Astrocyte (in vitro differentiated cells and primary cell): ENCODE results near the gene TNFSF8. TPM values are rescaled to one million over a fixed set of nuclear protein-coding genes. Genes with fewer than 3 reads are reported as not detected.

ENCODE experiments used
- DNase-seq: peaks from one replicate; pipeline ENCODE4 v3.0.0-alpha.2; 2010; ENCODE audit warnings: low read depth
- FAIRE-seq: peaks from 2 replicates; lab custom pipeline; 2011; peaks lifted over from hg19 to GRCh38; lab: Jason Lieb, UNC
- H2AFZ ChIP-seq: 2 replicates; pipeline ENCODE4 v1.6.0; 2012; ENCODE audit warnings: low read depth, low read length, inconsistent platforms
- H3K27ac ChIP-seq: 2 replicates; pipeline ENCODE4 v1.5.1; 2011; ENCODE audit warnings: low read depth, low read length, inconsistent platforms
- H3K27me3 ChIP-seq: 2 replicates; pipeline ENCODE4 v1.6.0; 2011; ENCODE audit warnings: low read length, inconsistent platforms; ENCODE audit not compliant: insufficient read depth
- H3K36me3 ChIP-seq: 2 replicates; pipeline ENCODE4 v1.5.1; 2011; ENCODE audit warnings: low read length, inconsistent platforms; ENCODE audit not compliant: insufficient read depth
- H3K4me1 ChIP-seq: 2 replicates; pipeline ENCODE4 v1.5.1; 2011; ENCODE audit warnings: low read length, inconsistent platforms; ENCODE audit not compliant: insufficient read depth
- H3K4me2 ChIP-seq: 2 replicates; pipeline ENCODE4 v1.6.0; 2012; ENCODE audit warnings: low read length, inconsistent platforms
- H3K4me3 ChIP-seq: 2 replicates; pipeline ENCODE4 v1.5.1; 2011; ENCODE audit warnings: low read depth, mild to moderate bottlenecking, low read length, inconsistent platforms; ENCODE audit not compliant: insufficient read depth
- H3K79me2 ChIP-seq: 2 replicates; pipeline ENCODE4 v1.6.0; 2012; ENCODE audit warnings: mild to moderate bottlenecking, low read length, inconsistent platforms; ENCODE audit not compliant: insufficient read depth
- H3K9ac ChIP-seq: 2 replicates; pipeline ENCODE4 v1.6.0; 2012; ENCODE audit warnings: mild to moderate bottlenecking, low read length, inconsistent platforms
- H3K9me3 ChIP-seq: 2 replicates; pipeline ENCODE4 v1.5.1; 2012; ENCODE audit warnings: low read depth, mild to moderate bottlenecking, low read length, inconsistent platforms; ENCODE audit not compliant: insufficient read depth
- H4K20me1 ChIP-seq: 2 replicates; pipeline ENCODE4 v1.6.0; 2012; ENCODE audit warnings: low read length, inconsistent platforms; ENCODE audit not compliant: insufficient read depth
- H3K27ac Mint-ChIP-seq: one replicate; pipeline ENCODE4 v1.8.0; 2021; ENCODE audit warnings: mild to moderate bottlenecking, mixed read lengths; ENCODE audit not compliant: unreplicated experiment
- H3K27me3 Mint-ChIP-seq: one replicate; pipeline ENCODE4 v1.8.0; 2021; ENCODE audit warnings: low read depth, mixed read lengths; ENCODE audit not compliant: unreplicated experiment
- H3K36me3 Mint-ChIP-seq: one replicate; pipeline ENCODE4 v1.8.0; 2021; ENCODE audit warnings: low read depth, mixed read lengths; ENCODE audit not compliant: unreplicated experiment
- H3K4me1 Mint-ChIP-seq: one replicate; pipeline ENCODE4 v1.8.0; 2021; ENCODE audit warnings: low read depth, mixed read lengths; ENCODE audit not compliant: unreplicated experiment
- H3K4me3 Mint-ChIP-seq: one replicate; pipeline ENCODE4 v1.8.0; 2021; ENCODE audit warnings: mild to moderate bottlenecking, moderate library complexity, mixed read lengths; ENCODE audit not compliant: unreplicated experiment
- H3K9me3 Mint-ChIP-seq: one replicate; pipeline ENCODE4 v1.8.0; 2021; ENCODE audit warnings: mild to moderate bottlenecking, mixed read lengths; ENCODE audit not compliant: unreplicated experiment
- EZH2 ChIP-seq: IDR thresholded peaks from 2 replicates; pipeline ENCODE4 v1.6.1; 2012; ENCODE audit warnings: mild to moderate bottlenecking, low read length, inconsistent platforms; ENCODE audit not compliant: insufficient read depth
- total RNA-seq: library from RNA; stranded (reverse); gene quantifications from 2 replicates; pipeline ENCODE4 v1.2.1, GENCODE V29; 2021
- TF ChIP-seq, protein P1 (sequence below): IDR thresholded peaks from 2 replicates; pipeline ENCODE4 v1.5.1; 2011; ENCODE audit warnings: low read depth, mild to moderate bottlenecking, inconsistent platforms, low read length, moderate library complexity; ENCODE audit not compliant: insufficient read depth

Gene TNFSF8
- total RNA-seq, 1 donor from 2014 or later: not detected

GRCh38 chr9:114958844-114959235, 28.4 kb upstream of the TNFSF8 start:
- Mint-ChIP-seq H3K4me3 (no peak overlapping the region), H3K4me1 (peaks cover 3% of the 10 kb centered on the region), H3K27ac (no peak overlapping the region), H3K36me3 (peaks cover 7% of the 10 kb centered on the region), H3K27me3 (peaks cover 6% of the 10 kb centered on the region), H3K9me3 (peaks cover 29% of the 10 kb centered on the region)
- Histone ChIP-seq H3K4me3 (no peak overlapping the region), H3K9me3 (no peaks in the 10 kb centered on the region), H3K4me2 (no peak overlapping the region), H3K79me2 (no peaks in the 10 kb centered on the region), H3K36me3 (no peaks in the 10 kb centered on the region), H3K4me1 (peaks cover 3% of the 10 kb centered on the region), H4K20me1 (no peaks in the 10 kb centered on the region), H3K27me3 (no peaks in the 10 kb centered on the region), H2AFZ (no peak overlapping the region), H3K27ac (no peak overlapping the region), H3K9ac (no peak overlapping the region)
- TF ChIP-seq, protein P1, sequence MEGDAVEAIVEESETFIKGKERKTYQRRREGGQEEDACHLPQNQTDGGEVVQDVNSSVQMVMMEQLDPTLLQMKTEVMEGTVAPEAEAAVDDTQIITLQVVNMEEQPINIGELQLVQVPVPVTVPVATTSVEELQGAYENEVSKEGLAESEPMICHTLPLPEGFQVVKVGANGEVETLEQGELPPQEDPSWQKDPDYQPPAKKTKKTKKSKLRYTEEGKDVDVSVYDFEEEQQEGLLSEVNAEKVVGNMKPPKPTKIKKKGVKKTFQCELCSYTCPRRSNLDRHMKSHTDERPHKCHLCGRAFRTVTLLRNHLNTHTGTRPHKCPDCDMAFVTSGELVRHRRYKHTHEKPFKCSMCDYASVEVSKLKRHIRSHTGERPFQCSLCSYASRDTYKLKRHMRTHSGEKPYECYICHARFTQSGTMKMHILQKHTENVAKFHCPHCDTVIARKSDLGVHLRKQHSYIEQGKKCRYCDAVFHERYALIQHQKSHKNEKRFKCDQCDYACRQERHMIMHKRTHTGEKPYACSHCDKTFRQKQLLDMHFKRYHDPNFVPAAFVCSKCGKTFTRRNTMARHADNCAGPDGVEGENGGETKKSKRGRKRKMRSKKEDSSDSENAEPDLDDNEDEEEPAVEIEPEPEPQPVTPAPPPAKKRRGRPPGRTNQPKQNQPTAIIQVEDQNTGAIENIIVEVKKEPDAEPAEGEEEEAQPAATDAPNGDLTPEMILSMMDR: no peak
- no peak for TF ChIP-seq EZH2
- FAIRE-seq: no peak
- DNase-seq: no peak

GRCh38 chr9:114958021-114958843, 27.8 kb upstream of the TNFSF8 start:
- Histone ChIP-seq H3K4me2 (no peak overlapping the region), H3K27ac (no peak overlapping the region), H3K9ac (no peak overlapping the region), H2AFZ (no peak overlapping the region), H3K79me2 (no peaks in the 10 kb centered on the region), H3K36me3 (no peaks in the 10 kb centered on the region), H4K20me1 (no peaks in the 10 kb centered on the region), H3K4me1 (peaks cover 7% of the 10 kb centered on the region), H3K4me3 (no peak overlapping the region), H3K9me3 (no peaks in the 10 kb centered on the region), H3K27me3 (no peaks in the 10 kb centered on the region)
- no peak for TF ChIP-seq EZH2
- TF ChIP-seq, protein P1: no peak
- Mint-ChIP-seq H3K27ac (no peak overlapping the region), H3K4me3 (no peak overlapping the region), H3K9me3 (peaks cover 29% of the 10 kb centered on the region), H3K27me3 (peaks cover 6% of the 10 kb centered on the region), H3K4me1 (peaks cover 5% of the 10 kb centered on the region), H3K36me3 (peaks cover 7% of the 10 kb centered on the region)
- DNase-seq: no peak
- no peak for FAIRE-seq

DNA sequence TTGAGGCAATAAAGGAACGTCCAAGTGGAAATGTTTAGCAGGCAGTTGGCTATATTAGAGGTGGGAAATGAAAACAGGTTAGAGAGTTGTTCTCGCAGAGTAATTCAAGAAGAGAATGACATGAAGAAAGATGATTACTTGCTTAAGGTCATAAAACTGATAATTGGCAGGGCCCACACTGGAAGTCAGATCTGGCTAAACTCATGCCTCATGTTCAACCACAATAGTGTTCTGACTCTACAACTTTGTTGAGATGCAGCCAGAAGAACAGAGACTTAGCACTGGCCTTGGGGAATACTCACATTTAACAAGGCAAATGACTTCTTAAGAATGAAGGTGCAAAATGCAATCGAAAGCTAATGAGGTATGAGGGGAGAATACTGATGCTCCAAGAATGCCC, 27.2 kb upstream of the TNFSF8 start:
- Histone ChIP-seq H4K20me1 (no peaks in the 10 kb centered on the region), H3K79me2 (no peaks in the 10 kb centered on the region), H3K9me3 (no peaks in the 10 kb centered on the region), H3K36me3 (no peaks in the 10 kb centered on the region), H2AFZ (no peak overlapping the region), H3K4me2 (no peak overlapping the region), H3K4me1 (peaks cover 7% of the 10 kb centered on the region), H3K27me3 (no peaks in the 10 kb centered on the region), H3K4me3 (no peak overlapping the region), H3K27ac (no peak overlapping the region), H3K9ac (no peak overlapping the region)
- H3K36me3 Mint-ChIP-seq: peaks cover 3% of the 10 kb centered on the region
- peaks cover 5% of the 10 kb centered on the region for H3K4me1 Mint-ChIP-seq
- FAIRE-seq (no peak), DNase-seq (no peak)
- H3K9me3 Mint-ChIP-seq: peaks cover 24% of the 10 kb centered on the region
- TF ChIP-seq, protein P1: no peak
- no peak for TF ChIP-seq EZH2
- H3K4me3 Mint-ChIP-seq: no peak overlapping the region
- peaks cover 6% of the 10 kb centered on the region for H3K27me3 Mint-ChIP-seq
- H3K27ac Mint-ChIP-seq: no peak overlapping the region
